Prostate gland (tissue), 2 donors: ENCODE data around the gene THSD4. TPM values are rescaled to one million over a fixed set of nuclear protein-coding genes. Genes with fewer than 3 reads are reported as not detected.
A peak's percentile ranks its signal among the peaks of the same experiment; 100 is the strongest.

Experiments used
- DNase-seq: peaks from one replicate; pipeline ENCODE4 v3.0.0-alpha.2; 2019; ENCODE audit warnings: low spot score
- H3K27ac ChIP-seq, 2 donors: fragments of 200-600 bp; sonication (generic); 2 replicates each; pipeline ENCODE4 v1.5.1; 2017 to 2019
- H3K27me3 ChIP-seq: fragments of 200-600 bp; sonication (generic); replicated peaks from 2 replicates; pipeline ENCODE4 v1.5.1; 2019; ENCODE audit not compliant: insufficient read depth
- H3K36me3 ChIP-seq, 2 donors: fragments of 200-600 bp; sonication (generic); 1 replicate in 1 of 2; 2 replicates in 1 of 2; pipeline versions ENCODE4 v1.5.1 to v1.8.1; 2017 to 2019
- H3K4me1 ChIP-seq: fragments of 200-600 bp; sonication (generic); replicated peaks from 2 replicates; pipeline ENCODE4 v1.5.1; 2019
- H3K4me3 ChIP-seq, 2 donors: fragments of 200-600 bp; sonication (generic); 2 replicates each; pipeline ENCODE4 v1.5.1; 2017 to 2019
- H3K9me3 ChIP-seq: fragments of 200-600 bp; sonication (generic); 2 replicates; pipeline ENCODE4 v1.5.1; 2017
- POLR2A ChIP-seq: fragments of 450-650 bp; IDR thresholded peaks from one replicate; pipeline ENCODE4 v1.6.1; 2016; ENCODE audit warnings: antibody characterized with exemption, mild to moderate bottlenecking
- POLR2AphosphoS5 ChIP-seq: sonication (generic); formaldehyde crosslinking; IDR thresholded peaks from one replicate; pipeline ENCODE4 v1.6.1; 2017; ENCODE audit warnings: antibody characterized with exemption
- WGBS: methylation state at CpG from one replicate; pipeline ENCODE4 v1.1.5; 2018; 5-methylcytosine and 5-hydroxymethylcytosine counted together
- intact Hi-C: fragments of 100-400 bp; cut with DNase I; formaldehyde crosslinking; loops from one replicate; pipeline ENCODE4 v1.14.2; 2022
- total RNA-seq, 2 donors: library from RNA; depleted of rRNA; stranded (reverse); fragments of >200 nt; gene quantifications; one replicate each; pipeline ENCODE4 v1.1.0, GENCODE V29; 2016
- TF ChIP-seq, protein P1 (sequence below), 4 experiments: fragments of 200-600 bp in 2 of 4; fragments of 450-650 bp in 2 of 4; sonication (generic) in 2 of 4; IDR thresholded peaks; 1 replicate in 3 of 4; 2 replicates in 1 of 4; pipeline ENCODE4 v1.5.1; 2016 to 2019; ENCODE audit warnings: antibody characterized with exemption in 4 of 4, mild to moderate bottlenecking in 2 of 4, moderate library complexity in 2 of 4

The THSD4 gene
- total RNA-seq, 2 donors from 2014 or later: 84.1 to 223 TPM

DNA sequence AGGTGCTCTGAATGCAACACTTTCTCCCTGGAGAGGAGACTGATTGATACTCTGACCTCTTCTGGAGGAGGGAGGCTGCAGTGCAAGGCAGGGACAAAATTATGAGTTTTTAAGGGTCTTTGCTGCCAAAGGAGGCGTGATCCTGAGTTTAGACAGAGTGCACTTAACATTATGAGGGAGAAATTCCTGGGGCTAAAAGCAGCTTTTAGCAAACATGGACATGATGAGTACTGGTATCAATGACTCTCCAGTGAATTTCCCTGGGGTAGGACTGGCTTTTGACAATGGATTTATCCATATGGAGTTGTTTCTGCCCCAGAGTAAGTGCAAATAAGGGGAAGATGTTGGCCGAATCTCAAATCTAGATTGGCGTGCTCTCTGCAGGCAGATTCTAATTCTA is 133.1 kb downstream of the THSD4 start:
- TF ChIP-seq POLR2A (no peak), POLR2AphosphoS5 (no peak)
- TF ChIP-seq, protein P1, sequence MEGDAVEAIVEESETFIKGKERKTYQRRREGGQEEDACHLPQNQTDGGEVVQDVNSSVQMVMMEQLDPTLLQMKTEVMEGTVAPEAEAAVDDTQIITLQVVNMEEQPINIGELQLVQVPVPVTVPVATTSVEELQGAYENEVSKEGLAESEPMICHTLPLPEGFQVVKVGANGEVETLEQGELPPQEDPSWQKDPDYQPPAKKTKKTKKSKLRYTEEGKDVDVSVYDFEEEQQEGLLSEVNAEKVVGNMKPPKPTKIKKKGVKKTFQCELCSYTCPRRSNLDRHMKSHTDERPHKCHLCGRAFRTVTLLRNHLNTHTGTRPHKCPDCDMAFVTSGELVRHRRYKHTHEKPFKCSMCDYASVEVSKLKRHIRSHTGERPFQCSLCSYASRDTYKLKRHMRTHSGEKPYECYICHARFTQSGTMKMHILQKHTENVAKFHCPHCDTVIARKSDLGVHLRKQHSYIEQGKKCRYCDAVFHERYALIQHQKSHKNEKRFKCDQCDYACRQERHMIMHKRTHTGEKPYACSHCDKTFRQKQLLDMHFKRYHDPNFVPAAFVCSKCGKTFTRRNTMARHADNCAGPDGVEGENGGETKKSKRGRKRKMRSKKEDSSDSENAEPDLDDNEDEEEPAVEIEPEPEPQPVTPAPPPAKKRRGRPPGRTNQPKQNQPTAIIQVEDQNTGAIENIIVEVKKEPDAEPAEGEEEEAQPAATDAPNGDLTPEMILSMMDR (IDR thresholded peaks at IDR 0.05): no peak

DNA sequence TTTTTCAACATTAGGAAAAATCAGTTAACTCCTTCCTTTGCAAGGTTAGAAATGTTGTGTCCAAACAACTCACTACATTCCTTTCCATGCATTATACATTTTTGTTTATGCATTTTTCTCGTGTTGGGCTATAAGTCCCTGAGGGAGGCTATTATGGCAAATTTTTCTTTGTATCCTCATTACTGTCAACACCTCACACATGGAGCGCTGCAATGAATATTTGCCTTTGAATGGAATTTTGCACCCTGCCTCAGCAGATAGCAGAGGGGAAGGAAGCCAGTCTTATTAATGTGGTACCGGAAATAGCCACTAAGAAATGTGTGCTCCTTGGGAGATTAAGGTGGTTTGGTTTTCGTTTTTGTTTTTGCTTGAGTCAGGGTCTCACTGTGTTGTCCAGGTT is 134.7 kb downstream of the THSD4 start:
- 83% methylated on average over 4 of the region's 4 CpGs for WGBS
- TF ChIP-seq, protein P1 (IDR thresholded peaks at IDR 0.05): no peak
- TF ChIP-seq POLR2A: no peak
- TF ChIP-seq POLR2AphosphoS5: no peak
- no peak overlapping the region for H3K4me3 ChIP-seq
- no peaks in the 10 kb centered on the region for H3K36me3 ChIP-seq
- intact Hi-C loops: no loop called here
- H3K4me1 ChIP-seq: no peaks in the 10 kb centered on the region
- no peaks in the 10 kb centered on the region for H3K9me3 ChIP-seq
- DNase-seq: no peak
- H3K27ac ChIP-seq: no peak overlapping the region
- H3K27me3 ChIP-seq: no peaks in the 10 kb centered on the region

More for the DNA sequence above, 133.1 kb downstream of the THSD4 start:
- no peaks in the 10 kb centered on the region for H3K36me3 ChIP-seq
- no peaks in the 10 kb centered on the region for H3K4me1 ChIP-seq
- no peaks in the 10 kb centered on the region for H3K9me3 ChIP-seq
- no peak for DNase-seq
- no peak overlapping the region for H3K27ac ChIP-seq
- H3K27me3 ChIP-seq: no peaks in the 10 kb centered on the region
- intact Hi-C loops: no loop called here
- 60% methylated on average over 3 of the region's 3 CpGs for WGBS
- no peak overlapping the region for H3K4me3 ChIP-seq

- H3K27me3 ChIP-seq: no peaks in the 10 kb centered on the region
- peak overlapping the region in 1 of 2 donors; percentile 57 for H3K27ac ChIP-seq
- TF ChIP-seq POLR2AphosphoS5 (no peak), POLR2A (no peak)
- TF ChIP-seq, protein P1 (IDR thresholded peaks at IDR 0.05): no peak
These were observed 135.8 kb downstream of the THSD4 start for GRCh38 chr15:71250936-71251583.

GRCh38 chr15:71251584-71252043 is 136.3 kb downstream of the THSD4 start:
- no peak overlapping the region for H3K4me3 ChIP-seq
- H3K27me3 ChIP-seq: no peaks in the 10 kb centered on the region
- intact Hi-C loops: no loop called here
- peak overlapping the region in 1 of 2 donors; percentile 57 for H3K27ac ChIP-seq
- no peaks in the 10 kb centered on the region for H3K9me3 ChIP-seq
- DNase-seq: no peak
- WGBS: 68% methylated on average over 4 of the region's 4 CpGs
- no peaks in the 10 kb centered on the region for H3K36me3 ChIP-seq
- no peaks in the 10 kb centered on the region for H3K4me1 ChIP-seq
- TF ChIP-seq POLR2AphosphoS5: no peak

More at GRCh38 chr15:71250936-71251583, 135.8 kb downstream of the THSD4 start:
- DNase-seq: no peak
- WGBS: 65% methylated on average over 2 of the region's 2 CpGs
- Histone ChIP-seq H3K9me3 (no peaks in the 10 kb centered on the region), H3K36me3 (no peaks in the 10 kb centered on the region), H3K4me3 (no peak overlapping the region), H3K4me1 (no peaks in the 10 kb centered on the region)
- intact Hi-C loops: no loop called here

DNA sequence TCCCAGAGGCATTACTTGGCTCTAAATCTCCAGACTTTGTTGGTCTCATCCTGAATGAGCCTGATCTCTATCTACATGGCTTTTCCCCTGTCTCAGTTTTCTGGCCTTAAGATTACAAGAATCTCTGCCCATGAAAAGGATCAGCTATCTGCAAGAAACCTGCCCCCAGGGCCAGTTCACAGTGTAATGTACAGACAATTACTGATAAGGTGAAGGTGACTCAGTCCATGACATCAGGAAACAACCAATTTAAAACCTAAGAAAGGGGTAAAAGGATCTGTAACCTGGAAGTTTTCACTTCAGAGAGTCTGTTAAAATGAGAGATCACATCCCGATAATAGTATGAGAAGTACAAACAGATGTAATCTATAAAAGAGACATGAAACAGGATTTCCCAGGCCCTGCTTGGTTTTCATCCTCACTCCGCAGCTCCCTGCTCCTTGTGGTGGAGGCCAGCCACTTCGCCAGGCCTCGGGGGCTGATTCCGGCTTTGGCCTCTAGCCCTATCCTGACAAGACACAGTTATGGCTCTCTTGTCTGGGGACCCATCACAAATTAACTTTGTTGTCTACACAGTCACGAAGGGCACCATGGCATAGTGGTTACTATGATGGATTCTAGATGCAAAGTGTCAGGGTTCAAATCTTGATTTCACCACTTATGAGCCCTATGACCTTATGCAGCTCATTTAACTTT is 136.9 kb downstream of the THSD4 start:
- peak overlapping the region; percentile 36 to 57 for H3K27ac ChIP-seq
- DNase-seq: no peak
- H3K4me1 ChIP-seq: no peaks in the 10 kb centered on the region
- H3K36me3 ChIP-seq: no peaks in the 10 kb centered on the region
- intact Hi-C loops: no loop called here
- H3K4me3 ChIP-seq: no peak overlapping the region
- TF ChIP-seq POLR2AphosphoS5 (no peak), POLR2A (no peak)
- TF ChIP-seq, protein P1 (IDR thresholded peaks at IDR 0.05): no peak
- WGBS: 36% methylated on average over 6 of the region's 6 CpGs
- H3K27me3 ChIP-seq: no peaks in the 10 kb centered on the region
- H3K9me3 ChIP-seq: no peaks in the 10 kb centered on the region
